ENCODE data around the gene SRP72. TPM values are rescaled to one million over a fixed set of nuclear protein-coding genes. Genes with fewer than 3 reads are reported as not detected.

The SRP72 gene
- total RNA-seq, 1 donor from 2014 or later = 66.9 TPM

- DNase-seq (ENCODE audit: low read depth in 2 of 2) = no peak
Observed at GRCh38 chr4:56464581-56464980, 2.8 kb upstream of the SRP72 start.

- DNase-seq (ENCODE audit: low read depth in 2 of 2) = no peak
Observed at GRCh38 chr4:56465599-56466295, 1.7 kb upstream of the SRP72 start.

GRCh38 chr4:56466296-56466761 lies 1.1 kb upstream of the SRP72 start:
- peak in 1 of 2 donors; percentile 64 for DNase-seq (ENCODE audit: low read depth in 2 of 2)

GRCh38 chr4:56466910-56467283 lies 520 bp upstream of the SRP72 start:
- DNase-seq (ENCODE audit: low read depth in 2 of 2) = peak in 1 of 2 donors; percentile 16

GRCh38 chr4:56468097-56468422 lies 643 bp downstream of the SRP72 start:
- peak; percentile 29 to 77 for DNase-seq (ENCODE audit: low read depth in 2 of 2)

GRCh38 chr4:56469489-56470210 lies 2.2 kb downstream of the SRP72 start:
- peak in 1 of 2 donors; percentile 65 for DNase-seq (ENCODE audit: low read depth in 2 of 2)

GRCh38 chr4:56475917-56476316 lies 8.5 kb downstream of the SRP72 start:
- DNase-seq (ENCODE audit: low read depth in 2 of 2) = no peak

GRCh38 chr4:56477192-56477702 lies 9.8 kb downstream of the SRP72 start:
- no peak for DNase-seq (ENCODE audit: low read depth in 2 of 2)

- no peak for DNase-seq (ENCODE audit: low read depth in 2 of 2)
Observed at GRCh38 chr4:56480691-56481090, 13.3 kb downstream of the SRP72 start.

GRCh38 chr4:56496241-56496640 lies 28.8 kb downstream of the SRP72 start:
- DNase-seq (ENCODE audit: low read depth in 2 of 2) = no peak

GRCh38 chr4:56505269-56506130 lies 38.1 kb downstream of the SRP72 start, which contains the start of gene ARL9:
ARL9 (plus strand) TSS chr4:56505791; CDS start chr4:56505863, 72 bp downstream.
- peak in 1 of 2 donors; percentile 57 for DNase-seq (ENCODE audit: low read depth in 2 of 2)

GRCh38 chr4:56511098-56511497 lies 43.7 kb downstream of the SRP72 start:
- DNase-seq (ENCODE audit: low read depth in 2 of 2) = no peak

GRCh38 chr4:56512166-56512565 lies 44.7 kb downstream of the SRP72 start:
- DNase-seq (ENCODE audit: low read depth in 2 of 2) = no peak

- no peak for DNase-seq (ENCODE audit: low read depth in 2 of 2)
Observed at GRCh38 chr4:56513517-56513916, 46.1 kb downstream of the SRP72 start.

GRCh38 chr4:56530269-56531148 lies 63.1 kb downstream of the SRP72 start:
- peak in 1 of 2 donors; percentile 75 for DNase-seq (ENCODE audit: low read depth in 2 of 2)

- no peak for DNase-seq (ENCODE audit: low read depth in 2 of 2)
Observed at GRCh38 chr4:56531149-56531770, 63.8 kb downstream of the SRP72 start.

GRCh38 chr4:56531823-56532222 lies 64.4 kb downstream of the SRP72 start:
- no peak for DNase-seq (ENCODE audit: low read depth in 2 of 2)

- no peak for DNase-seq (ENCODE audit: low read depth in 2 of 2)
Observed at GRCh38 chr4:56532239-56532638, 64.8 kb downstream of the SRP72 start.

- no peak for DNase-seq (ENCODE audit: low read depth in 2 of 2)
Observed at GRCh38 chr4:56535915-56536314, 68.5 kb downstream of the SRP72 start.

- no peak for DNase-seq (ENCODE audit: low read depth in 2 of 2)
Observed at GRCh38 chr4:56537147-56537546, 69.7 kb downstream of the SRP72 start.
